ENCODE results near the gene SIRT6. TPM values are rescaled to one million over a fixed set of nuclear protein-coding genes. Genes with fewer than 3 reads are reported as not detected.

Gene SIRT6
- total and polyA plus RNA-seq, 2 donors (not counting 3 experiments of a cell fraction or from before 2014, with no cell fraction given), result 26.9 to 36.6 TPM

GRCh38 chr19:4225885-4226284, 43.5 kb upstream of the SIRT6 start:
- H3K79me2 ChIP-seq (ENCODE audit: control insufficient read depth, insufficient read depth, low read length), result no peaks in the 10 kb centered on the region
- H3K9ac ChIP-seq (replicated peaks; ENCODE audit: extremely low read depth, insufficient read depth, low read length), result no peak overlapping the region
- POLR2A ChIA-PET, result no interaction called here
- TF ChIP-seq, protein P1, sequence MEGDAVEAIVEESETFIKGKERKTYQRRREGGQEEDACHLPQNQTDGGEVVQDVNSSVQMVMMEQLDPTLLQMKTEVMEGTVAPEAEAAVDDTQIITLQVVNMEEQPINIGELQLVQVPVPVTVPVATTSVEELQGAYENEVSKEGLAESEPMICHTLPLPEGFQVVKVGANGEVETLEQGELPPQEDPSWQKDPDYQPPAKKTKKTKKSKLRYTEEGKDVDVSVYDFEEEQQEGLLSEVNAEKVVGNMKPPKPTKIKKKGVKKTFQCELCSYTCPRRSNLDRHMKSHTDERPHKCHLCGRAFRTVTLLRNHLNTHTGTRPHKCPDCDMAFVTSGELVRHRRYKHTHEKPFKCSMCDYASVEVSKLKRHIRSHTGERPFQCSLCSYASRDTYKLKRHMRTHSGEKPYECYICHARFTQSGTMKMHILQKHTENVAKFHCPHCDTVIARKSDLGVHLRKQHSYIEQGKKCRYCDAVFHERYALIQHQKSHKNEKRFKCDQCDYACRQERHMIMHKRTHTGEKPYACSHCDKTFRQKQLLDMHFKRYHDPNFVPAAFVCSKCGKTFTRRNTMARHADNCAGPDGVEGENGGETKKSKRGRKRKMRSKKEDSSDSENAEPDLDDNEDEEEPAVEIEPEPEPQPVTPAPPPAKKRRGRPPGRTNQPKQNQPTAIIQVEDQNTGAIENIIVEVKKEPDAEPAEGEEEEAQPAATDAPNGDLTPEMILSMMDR (IDR thresholded peaks at IDR 0.05; ENCODE audit: extremely low read depth in 1 of 2, insufficient read depth in 1 of 2, low read depth in 1 of 2, low read length in 2 of 2), result no peak
- TF ChIP-seq FOS (IDR thresholded peaks at IDR 0.05; ENCODE audit: borderline replicate concordance, insufficient read depth, low read length), result no peak
- TF ChIP-seq MYC (IDR thresholded peaks at IDR 0.05; ENCODE audit: low read depth, low read length), result no peak
- TF ChIP-seq POLR2A (IDR thresholded peaks at IDR 0.05; ENCODE audit: low read depth, low read length), result no peak
- TF ChIP-seq JUN (IDR thresholded peaks at IDR 0.05; ENCODE audit: borderline replicate concordance, insufficient read depth, insufficient read length, low read depth), result no peak
- TF ChIP-seq POLR2AphosphoS5 (IDR thresholded peaks at IDR 0.05; ENCODE audit: insufficient read depth, low read depth, low read length), result no peak
- TF ChIP-seq EZH2 (IDR thresholded peaks at IDR 0.05; ENCODE audit: borderline replicate concordance, low read depth, low read length, severe bottlenecking), result no peak
- TF ChIP-seq, protein P2, sequence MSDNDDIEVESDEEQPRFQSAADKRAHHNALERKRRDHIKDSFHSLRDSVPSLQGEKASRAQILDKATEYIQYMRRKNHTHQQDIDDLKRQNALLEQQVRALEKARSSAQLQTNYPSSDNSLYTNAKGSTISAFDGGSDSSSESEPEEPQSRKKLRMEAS (IDR thresholded peaks at IDR 0.05; ENCODE audit: insufficient read depth, insufficient read length), result no peak
- TF ChIP-seq GATA2 (IDR thresholded peaks at IDR 0.05; ENCODE audit: insufficient read depth, insufficient read length, low read depth, low read length), result no peak
- CTCF ChIA-PET, result no interaction called here
- peaks cover 0 to 5% of the 10 kb centered on the region in 2 experiments for H3K27me3 ChIP-seq (ENCODE audit: control insufficient read depth in 2 of 2, insufficient read depth in 2 of 2, low read length in 2 of 2)
- H3K4me1 ChIP-seq (ENCODE audit: control insufficient read depth, extremely low read depth, insufficient read depth, low read length), result no peaks in the 10 kb centered on the region
- H3K36me3 ChIP-seq (ENCODE audit: control insufficient read depth in 2 of 2, extremely low read depth in 1 of 2, insufficient read depth in 2 of 2, low read length in 2 of 2), result no peaks in the 10 kb centered on the region
- H4K20me1 ChIP-seq (replicated peaks; ENCODE audit: control insufficient read depth, extremely low read depth, insufficient read depth, low read length), result no peaks in the 10 kb centered on the region
- H3K9me1 ChIP-seq (replicated peaks; ENCODE audit: control insufficient read depth, extremely low read depth, insufficient read depth, low read length), result no peaks in the 10 kb centered on the region
- no peak overlapping the region for H3K27ac ChIP-seq (ENCODE audit: insufficient read depth, low read depth, low read length)
- no TSS peak for BruUV-seq (replicated peaks)
- no peak overlapping the region for H2AFZ ChIP-seq (ENCODE audit: low read depth, low read length)
- dilution Hi-C loops (cut with MboI; ENCODE audit: extremely low pct_ligation_motif_present, low sequenced_read_pairs), result no loop called here
- no peak for DNase-seq (ENCODE audit: low read depth, low spot score)
- H3K4me2 ChIP-seq (ENCODE audit: insufficient read depth, low read length), result no peak overlapping the region
- FAIRE-seq, result no peak
- no peaks in the 10 kb centered on the region for H3K9me3 ChIP-seq (replicated peaks; ENCODE audit: control insufficient read depth, insufficient read depth, low read length)
- H3K4me3 ChIP-seq (replicated peaks in 1 of 3; ENCODE audit: insufficient read depth in 1 of 3, low read depth in 1 of 3, low read length in 3 of 3), result no peak overlapping the region
- intact Hi-C loops (cut with micrococcal nuclease), result no loop called here

Measured in endothelial cell of umbilical vein (primary cell).